ENCODE results near the gene ADD2.

The ADD2 gene

DNA sequence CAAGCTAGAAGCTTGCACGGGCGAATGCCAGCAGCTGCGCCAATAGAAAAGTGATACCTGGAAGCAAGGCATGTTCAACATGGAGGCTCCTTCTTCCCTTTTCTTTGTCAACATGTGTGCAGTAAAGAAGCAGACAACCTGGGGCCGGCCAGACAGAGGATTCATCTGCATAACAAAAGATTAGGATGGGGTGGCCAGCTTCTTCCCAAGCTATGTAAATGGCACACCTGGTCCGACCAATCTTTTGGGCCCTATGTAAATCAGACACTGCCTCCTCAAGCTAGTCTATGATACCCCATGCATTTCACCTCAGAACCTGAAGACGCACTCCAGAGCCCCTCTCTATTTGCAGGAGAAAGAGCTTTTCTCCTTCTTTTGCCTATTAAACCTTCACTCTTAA, 148.0 kb downstream of the ADD2 start:
- no peak for DNase-seq (ENCODE audit: extremely low read depth, low read depth)
- no peak for TF ChIP-seq CTCF (IDR thresholded peaks at IDR 0.05; ENCODE audit: low read depth, low read length)

- no peak for TF ChIP-seq CTCF (IDR thresholded peaks at IDR 0.05; ENCODE audit: low read depth, low read length)
Observed at GRCh38 chr2:70619167-70619566, 148.8 kb downstream of the ADD2 start.

DNA sequence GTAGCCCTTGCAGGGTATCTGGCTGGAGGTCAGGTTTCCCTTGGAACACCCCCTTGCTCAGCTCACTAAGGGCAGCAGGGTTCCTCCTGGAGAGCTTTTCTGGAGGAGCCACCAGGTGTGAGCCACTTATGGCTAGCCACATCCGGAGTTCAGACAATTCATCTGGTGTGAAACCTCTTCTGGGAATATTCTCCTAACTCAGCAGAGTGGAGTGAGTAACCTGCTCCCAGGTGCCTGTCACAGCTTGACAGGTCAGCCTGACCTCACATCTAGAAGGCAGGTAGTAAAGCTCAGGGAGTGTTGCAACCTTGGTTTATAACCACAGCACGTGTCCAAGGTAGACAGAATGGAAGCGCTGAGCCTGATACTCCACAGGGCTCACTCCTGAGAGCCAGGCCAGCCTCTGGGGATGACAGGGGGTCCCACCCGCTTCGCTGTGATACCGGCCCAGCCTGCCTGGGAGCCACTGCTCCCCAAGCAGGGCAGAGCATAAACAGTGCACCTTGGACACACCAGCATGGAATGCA, 151.8 kb downstream of the ADD2 start:
- no peak for DNase-seq (ENCODE audit: extremely low read depth, low read depth)
- no peak for TF ChIP-seq CTCF (IDR thresholded peaks at IDR 0.05; ENCODE audit: low read depth, low read length)

More at GRCh38 chr2:70619167-70619566, 148.8 kb downstream of the ADD2 start:
- DNase-seq (ENCODE audit: extremely low read depth, low read depth) = no peak

GRCh38 chr2:70615222-70615621, 152.8 kb downstream of the ADD2 start:
- no peak for DNase-seq (ENCODE audit: extremely low read depth, low read depth)
- TF ChIP-seq CTCF (IDR thresholded peaks at IDR 0.05; ENCODE audit: low read depth, low read length) = no peak

DNA sequence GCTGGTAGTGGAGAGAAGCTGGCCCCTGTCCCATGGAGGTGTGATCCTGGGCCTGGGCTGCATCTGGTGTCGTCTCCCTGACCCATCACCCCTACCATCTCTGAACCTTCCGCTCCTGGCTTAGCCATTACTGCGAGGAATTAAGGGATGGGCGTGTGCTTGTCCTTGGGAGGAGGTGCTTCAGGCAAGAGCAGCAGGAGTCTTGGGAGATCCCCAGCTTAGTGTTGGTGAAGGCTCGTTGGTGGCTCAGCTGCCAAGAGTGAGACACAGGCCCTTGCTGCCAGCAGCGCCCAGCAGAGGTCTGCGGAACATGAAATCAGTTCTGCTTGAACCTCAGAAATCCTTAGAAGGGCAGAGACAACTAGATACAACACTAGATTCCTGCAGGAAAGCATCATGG, 154.5 kb downstream of the ADD2 start:
- DNase-seq (ENCODE audit: extremely low read depth, low read depth) = no peak
- no peak for TF ChIP-seq CTCF (IDR thresholded peaks at IDR 0.05; ENCODE audit: low read depth, low read length)

GRCh38 chr2:70612574-70612973, 155.4 kb downstream of the ADD2 start:
- no peak for DNase-seq (ENCODE audit: extremely low read depth, low read depth)
- no peak for TF ChIP-seq CTCF (IDR thresholded peaks at IDR 0.05; ENCODE audit: low read depth, low read length)

GRCh38 chr2:70608373-70608772, 159.6 kb downstream of the ADD2 start:
- no peak for DNase-seq (ENCODE audit: extremely low read depth, low read depth)
- TF ChIP-seq CTCF (IDR thresholded peaks at IDR 0.05; ENCODE audit: low read depth, low read length) = no peak
